Omental fat pad (tissue), 4 donors: Measurements from ENCODE around the gene IPO4. TPM values are rescaled to one million over a fixed set of nuclear protein-coding genes. Genes with fewer than 3 reads are reported as not detected.
"Not testable (repeated sequence)": the region's sequence is repeated elsewhere in the genome, so short reads cannot be mapped to it uniquely, and the experiment has no call there.

Experiments
- ATAC-seq: fragments of 150-250 bp; one replicate; pipeline ENCODE4 v1.9.1; 2016; ENCODE audit warnings: mild to moderate bottlenecking, moderate library complexity; ENCODE audit not compliant: low FRiP score
- DNase-seq: peaks from one replicate; pipeline ENCODE4 v3.0.0-alpha.2; 2019; ENCODE audit warnings: low spot score
- total RNA-seq, 4 donors: library from RNA; depleted of rRNA; stranded (reverse); fragments of >200 nt; gene quantifications; one replicate each; pipeline ENCODE4 v1.1.0, GENCODE V29; 2016
- TF ChIP-seq, protein P1 (sequence below), 3 donors: fragments of 450-650 bp; IDR thresholded peaks; one replicate each; pipeline ENCODE4 v1.5.1; 2016 to 2017; ENCODE audit warnings: antibody characterized with exemption in 3 of 3, mild to moderate bottlenecking in 3 of 3, moderate library complexity in 2 of 3

IPO4 gene
- total RNA-seq, 4 donors from 2014 or later, result 24.1 to 108 (median 34.4) TPM

DNA sequence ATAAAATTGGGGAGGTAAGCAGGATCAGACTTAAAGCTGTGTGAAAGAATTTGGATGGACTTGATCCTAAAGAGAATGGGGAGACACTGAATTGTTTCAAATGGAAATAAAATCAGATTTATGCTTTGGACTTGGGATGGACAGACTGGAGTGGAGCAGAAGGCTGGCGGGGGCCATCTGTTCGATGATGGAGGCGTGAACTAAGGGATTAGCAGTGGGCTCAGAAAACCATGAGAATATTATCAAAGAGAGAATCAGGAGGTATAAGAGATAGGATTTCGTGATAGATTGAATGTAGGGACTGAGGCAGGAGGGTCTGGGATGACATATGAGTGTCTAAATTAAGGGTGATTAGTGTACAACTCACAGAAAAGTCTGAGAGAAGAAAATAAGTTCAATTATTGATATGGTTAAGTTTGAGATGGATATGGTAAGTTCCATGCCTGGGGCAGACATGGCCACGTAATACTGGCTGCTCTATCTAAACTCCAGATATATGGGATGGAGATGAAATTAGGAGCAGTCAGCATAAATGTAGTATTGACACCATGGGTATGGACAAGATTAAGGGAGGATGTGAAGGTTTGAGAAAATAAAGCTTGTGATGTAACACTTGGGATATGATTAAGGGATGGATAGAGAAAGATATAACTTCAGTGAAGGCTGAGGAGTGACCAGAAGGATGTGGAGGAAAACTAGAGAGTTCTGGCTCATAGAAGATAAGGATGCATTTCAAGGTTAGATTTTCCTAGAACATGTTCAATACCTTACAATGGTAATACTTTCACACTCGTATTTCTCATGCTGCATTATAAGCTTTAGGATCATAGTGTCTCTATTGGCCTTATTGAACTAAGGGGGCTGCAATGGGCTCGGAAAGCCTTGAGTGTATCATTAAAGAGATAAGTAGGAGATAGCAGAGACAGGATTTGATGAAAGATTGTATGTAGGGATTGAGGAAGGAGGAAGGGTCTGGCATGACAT lies 15.8 kb upstream of the IPO4 start:
- TF ChIP-seq, protein P1, sequence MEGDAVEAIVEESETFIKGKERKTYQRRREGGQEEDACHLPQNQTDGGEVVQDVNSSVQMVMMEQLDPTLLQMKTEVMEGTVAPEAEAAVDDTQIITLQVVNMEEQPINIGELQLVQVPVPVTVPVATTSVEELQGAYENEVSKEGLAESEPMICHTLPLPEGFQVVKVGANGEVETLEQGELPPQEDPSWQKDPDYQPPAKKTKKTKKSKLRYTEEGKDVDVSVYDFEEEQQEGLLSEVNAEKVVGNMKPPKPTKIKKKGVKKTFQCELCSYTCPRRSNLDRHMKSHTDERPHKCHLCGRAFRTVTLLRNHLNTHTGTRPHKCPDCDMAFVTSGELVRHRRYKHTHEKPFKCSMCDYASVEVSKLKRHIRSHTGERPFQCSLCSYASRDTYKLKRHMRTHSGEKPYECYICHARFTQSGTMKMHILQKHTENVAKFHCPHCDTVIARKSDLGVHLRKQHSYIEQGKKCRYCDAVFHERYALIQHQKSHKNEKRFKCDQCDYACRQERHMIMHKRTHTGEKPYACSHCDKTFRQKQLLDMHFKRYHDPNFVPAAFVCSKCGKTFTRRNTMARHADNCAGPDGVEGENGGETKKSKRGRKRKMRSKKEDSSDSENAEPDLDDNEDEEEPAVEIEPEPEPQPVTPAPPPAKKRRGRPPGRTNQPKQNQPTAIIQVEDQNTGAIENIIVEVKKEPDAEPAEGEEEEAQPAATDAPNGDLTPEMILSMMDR (IDR thresholded peaks at IDR 0.05), result no peak
- no peak for DNase-seq
- ATAC-seq, result no peak

DNA sequence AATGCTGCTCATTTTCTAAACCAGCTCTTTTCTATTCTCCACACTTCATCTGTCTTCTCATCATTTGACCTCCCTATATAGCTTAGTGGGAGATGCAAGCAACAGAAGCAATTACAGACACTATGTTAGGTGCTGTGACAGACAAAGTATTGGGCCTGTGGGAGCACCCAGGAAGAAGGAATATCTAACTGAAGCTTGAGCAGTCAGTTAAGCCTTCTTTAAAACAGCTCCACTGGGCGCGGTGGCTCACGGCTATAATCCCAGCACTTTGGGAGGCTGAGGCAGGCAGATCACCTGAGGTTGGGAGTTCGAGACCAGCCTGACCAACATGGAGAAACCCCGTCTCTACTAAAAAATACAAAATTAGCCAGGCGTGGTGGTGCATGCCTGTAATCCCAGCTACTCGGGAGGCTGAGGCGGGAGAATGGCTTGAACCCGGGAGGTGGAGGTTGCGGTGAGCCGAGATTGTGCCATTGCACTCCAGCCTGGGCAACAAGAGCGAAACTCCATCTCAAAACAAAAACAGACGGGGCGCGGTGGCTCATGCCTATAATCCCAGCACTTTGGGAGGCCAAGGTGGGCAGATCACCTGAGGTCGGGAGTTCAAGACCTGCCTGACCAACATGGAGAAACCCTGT lies 14.8 kb upstream of the IPO4 start:
- not testable (repeated sequence) for ATAC-seq, DNase-seq

DNA sequence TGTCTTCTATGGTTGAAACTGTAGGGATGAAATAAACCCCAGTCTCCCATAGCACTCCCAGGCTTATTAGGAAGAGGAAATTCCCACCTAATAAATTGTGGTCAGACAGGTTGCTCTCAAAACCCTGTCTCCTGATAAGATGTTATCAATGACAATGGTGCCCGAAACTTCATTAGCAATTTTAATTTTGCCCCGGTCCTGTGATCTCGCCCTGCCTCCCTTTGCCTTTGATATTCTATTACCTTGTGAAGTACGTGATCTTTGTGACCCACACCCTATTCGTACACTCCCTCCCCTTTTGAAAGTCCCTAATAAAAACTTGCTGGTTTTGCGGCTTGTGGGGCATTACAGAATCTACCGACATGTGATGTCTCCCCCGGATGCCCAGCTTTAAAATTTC lies 13.9 kb upstream of the IPO4 start:
- not testable (repeated sequence) for DNase-seq

DNA sequence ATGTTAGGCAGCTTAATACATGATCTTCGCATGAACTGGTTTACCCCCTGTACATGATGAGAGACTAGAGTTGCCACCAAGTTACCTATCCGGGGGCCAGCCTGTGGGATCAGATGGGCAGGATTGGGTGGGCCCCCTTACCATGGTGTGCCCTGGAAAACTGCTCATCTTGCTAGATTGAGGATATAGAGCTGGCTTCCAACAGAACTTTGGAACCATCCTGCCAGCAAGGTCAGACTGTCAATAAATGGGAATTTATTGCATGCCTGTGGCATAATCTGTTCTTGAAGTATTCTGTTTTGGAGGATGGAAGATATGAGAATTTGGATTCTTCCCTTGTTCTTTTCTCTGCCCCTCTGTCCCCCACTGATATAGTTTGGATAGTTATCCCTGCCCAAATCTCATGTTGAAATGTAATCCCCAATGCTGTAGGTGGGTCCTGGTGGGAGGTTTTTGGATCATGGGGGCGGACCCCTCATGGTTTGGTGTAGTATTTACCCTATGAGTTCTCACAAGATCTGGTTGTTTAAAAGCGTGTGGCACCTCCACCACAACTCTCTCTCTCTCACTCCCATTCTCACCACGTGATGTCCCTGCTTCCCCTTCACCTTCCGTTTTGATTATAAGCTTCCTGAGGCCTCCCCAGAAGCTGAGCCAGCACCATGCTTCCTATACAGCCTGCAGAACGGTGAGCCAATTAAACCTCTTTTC lies 10.4 kb upstream of the IPO4 start:
- TF ChIP-seq, protein P1 (IDR thresholded peaks at IDR 0.05), result no peak
- DNase-seq (no peak), ATAC-seq (no peak)

More for the DNA sequence above, 13.9 kb upstream of the IPO4 start:
- ATAC-seq, result not testable (repeated sequence)

DNA sequence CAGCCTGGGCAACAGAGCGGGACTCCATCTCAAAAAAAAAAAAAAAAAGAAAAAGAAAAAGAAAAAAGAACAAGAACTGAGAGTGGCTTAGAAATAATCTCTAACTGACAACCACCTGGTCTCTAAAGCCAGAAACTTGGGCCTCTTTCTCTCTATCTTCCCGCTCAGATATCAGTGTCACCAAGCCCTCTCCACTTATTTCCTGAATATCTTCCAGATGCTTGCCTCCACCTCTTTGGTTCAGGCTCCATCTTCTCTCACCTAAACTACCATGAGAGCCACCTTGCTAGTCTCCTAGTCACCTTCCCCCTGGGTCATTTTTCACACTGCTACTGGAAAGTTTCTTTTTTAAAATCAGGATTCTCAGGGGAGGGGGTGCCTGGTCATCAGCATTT lies 8.4 kb upstream of the IPO4 start:
- ATAC-seq, result no peak
- no peak for DNase-seq
- TF ChIP-seq, protein P1 (IDR thresholded peaks at IDR 0.05), result no peak

DNA sequence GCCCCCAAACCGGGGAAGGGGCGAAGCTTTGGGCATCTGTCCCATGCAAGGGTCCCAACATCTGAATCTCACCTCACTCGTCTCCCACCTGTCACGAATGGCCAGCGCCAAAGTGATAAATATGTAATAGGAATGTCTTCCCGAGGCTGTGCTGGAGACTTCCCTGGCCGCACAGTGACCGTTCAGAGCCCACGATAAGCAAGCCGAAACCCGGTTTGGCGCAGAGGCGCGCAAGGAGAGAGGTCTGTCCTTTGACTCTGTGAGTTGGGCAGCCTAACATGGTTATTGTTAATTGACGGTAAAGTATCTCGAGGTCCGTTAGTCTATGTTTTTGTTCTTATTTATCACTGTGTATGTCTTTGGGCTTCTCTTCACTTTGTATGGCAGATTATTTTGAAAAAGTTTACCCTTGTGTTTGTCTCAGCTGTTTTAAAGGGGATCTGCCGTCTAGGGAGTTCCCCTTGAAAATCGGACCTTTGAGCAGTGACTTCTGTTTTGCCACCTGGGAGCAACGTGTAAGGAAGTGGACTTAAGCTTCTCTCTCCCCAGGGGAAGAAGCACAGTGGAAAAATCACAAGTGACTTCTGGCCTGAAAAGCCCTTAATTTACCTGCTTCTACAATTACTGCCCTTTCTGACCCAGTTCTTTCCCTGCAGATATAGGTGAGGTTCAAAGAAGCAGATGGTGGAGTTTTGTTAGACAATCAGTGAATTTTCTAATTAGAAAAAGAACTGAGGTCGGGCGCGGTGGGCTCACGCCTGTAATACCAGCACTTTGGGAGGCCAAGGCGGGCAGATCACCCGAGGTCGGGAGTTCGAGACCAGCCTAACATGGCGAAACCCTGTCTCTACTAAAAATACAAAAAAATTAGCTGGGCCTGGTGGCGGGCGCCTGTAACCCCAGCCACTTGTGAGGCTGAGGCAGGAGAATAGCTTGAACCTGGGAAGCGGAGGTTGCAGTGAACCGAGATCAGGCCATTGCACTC lies 7.7 kb upstream of the IPO4 start:
- ATAC-seq (peak; percentile 14), DNase-seq (no peak)
- TF ChIP-seq, protein P1 (IDR thresholded peaks at IDR 0.05), result no peak
